ENCODE measurements around the gene UBASH3B. TPM values are rescaled to one million over a fixed set of nuclear protein-coding genes. Genes with fewer than 3 reads are reported as not detected.

The UBASH3B gene
- total RNA-seq, 4 donors from 2014 or later = 2.7 to 16.4 (median 9.7) TPM

DNA sequence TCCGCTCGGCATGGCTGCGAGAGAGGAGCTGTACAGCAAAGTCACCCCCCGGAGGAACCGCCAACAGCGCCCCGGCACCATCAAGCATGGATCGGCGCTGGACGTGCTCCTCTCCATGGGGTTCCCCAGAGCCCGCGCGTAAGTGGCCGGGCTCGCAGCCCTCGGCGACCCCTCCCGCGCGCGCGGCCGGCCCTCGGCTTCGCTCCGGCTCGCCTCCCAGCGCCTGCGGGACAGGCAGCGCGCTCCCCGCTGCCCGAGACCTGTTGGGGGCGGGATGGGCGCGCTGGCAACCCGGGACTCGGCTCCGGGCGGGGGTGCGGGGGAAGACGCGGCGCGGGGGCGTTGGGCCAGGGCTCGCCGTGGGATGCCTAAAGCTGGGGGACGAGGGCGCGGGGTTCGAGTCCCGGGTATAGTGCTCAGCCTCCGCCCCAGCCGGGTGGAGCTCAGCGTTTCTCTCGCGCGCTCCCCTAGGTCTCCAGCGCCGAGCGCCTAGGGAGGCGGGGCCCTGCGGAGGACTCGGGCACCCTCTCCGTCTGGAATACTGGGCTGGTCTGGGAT is 630 bp downstream of the UBASH3B start:
- H3K4me1 ChIP-seq = peaks cover 4 to 51% (median 21%) of the 10 kb centered on the region in 3 donors
- no peaks in the 10 kb centered on the region for H3K36me3 ChIP-seq
- no peak for TF ChIP-seq POLR2A (IDR thresholded peaks at IDR 0.05)
- TF ChIP-seq, protein P1, sequence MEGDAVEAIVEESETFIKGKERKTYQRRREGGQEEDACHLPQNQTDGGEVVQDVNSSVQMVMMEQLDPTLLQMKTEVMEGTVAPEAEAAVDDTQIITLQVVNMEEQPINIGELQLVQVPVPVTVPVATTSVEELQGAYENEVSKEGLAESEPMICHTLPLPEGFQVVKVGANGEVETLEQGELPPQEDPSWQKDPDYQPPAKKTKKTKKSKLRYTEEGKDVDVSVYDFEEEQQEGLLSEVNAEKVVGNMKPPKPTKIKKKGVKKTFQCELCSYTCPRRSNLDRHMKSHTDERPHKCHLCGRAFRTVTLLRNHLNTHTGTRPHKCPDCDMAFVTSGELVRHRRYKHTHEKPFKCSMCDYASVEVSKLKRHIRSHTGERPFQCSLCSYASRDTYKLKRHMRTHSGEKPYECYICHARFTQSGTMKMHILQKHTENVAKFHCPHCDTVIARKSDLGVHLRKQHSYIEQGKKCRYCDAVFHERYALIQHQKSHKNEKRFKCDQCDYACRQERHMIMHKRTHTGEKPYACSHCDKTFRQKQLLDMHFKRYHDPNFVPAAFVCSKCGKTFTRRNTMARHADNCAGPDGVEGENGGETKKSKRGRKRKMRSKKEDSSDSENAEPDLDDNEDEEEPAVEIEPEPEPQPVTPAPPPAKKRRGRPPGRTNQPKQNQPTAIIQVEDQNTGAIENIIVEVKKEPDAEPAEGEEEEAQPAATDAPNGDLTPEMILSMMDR (IDR thresholded peaks at IDR 0.05) = no peak
- peak overlapping the region; percentile 74 to 91 (median 82) for H3K4me3 ChIP-seq
- intact Hi-C loops (cut with DNase I) = no loop called here
- no peaks in the 10 kb centered on the region for H3K9me3 ChIP-seq
- H3K27me3 ChIP-seq = peaks cover 0 to 29% (median 0%) of the 10 kb centered on the region in 4 donors
- H3K27ac ChIP-seq = peak overlapping the region; percentile 88 to 94 (median 90)
- WGBS, 2 donors = 0% methylated on average over 1 of the region's 66 CpGs; no CpG with 5 or more reads in 1 of the 2 donors
- DNase-seq = no peak

DNA sequence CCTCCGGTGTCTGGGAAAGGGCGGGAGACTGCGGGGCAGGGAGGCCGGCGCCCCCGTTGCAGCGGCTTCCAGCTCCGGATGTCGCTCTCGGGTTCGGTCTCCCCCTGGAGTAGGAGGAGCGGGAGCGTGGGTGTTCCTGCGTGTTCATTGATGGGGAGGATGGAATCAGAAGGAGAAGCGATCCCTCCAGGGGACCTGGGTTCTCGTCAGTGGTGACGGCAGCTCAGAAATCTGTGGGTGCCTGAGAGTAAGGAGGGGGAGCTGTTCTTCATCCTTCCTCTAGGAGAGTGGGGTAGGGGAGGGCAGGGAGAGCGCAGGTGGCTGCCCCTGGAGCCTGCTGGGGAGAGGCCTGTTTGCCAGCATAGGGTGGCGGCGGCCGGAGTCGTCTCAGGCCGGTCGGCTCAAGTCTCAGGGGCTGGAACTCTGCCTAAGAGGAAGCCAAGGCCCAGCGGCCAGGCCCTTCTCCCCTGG is 1.1 kb downstream of the UBASH3B start:
- Histone ChIP-seq H3K9me3 (no peaks in the 10 kb centered on the region), H3K4me1 (peaks cover 4 to 56% (median 26%) of the 10 kb centered on the region in 3 donors), H3K27ac (peak overlapping the region; percentile 88 to 94 (median 90)), H3K36me3 (no peaks in the 10 kb centered on the region), H3K27me3 (peaks cover 0 to 29% (median 0%) of the 10 kb centered on the region in 4 donors), H3K4me3 (peak overlapping the region; percentile 74 to 91 (median 82))
- no peak for DNase-seq
- WGBS, 2 donors = 3 to 13% methylated on average over 3 to 5 of the region's 25 CpGs
- intact Hi-C loops (cut with DNase I) = no loop called here
- TF ChIP-seq POLR2A (IDR thresholded peaks at IDR 0.05) = no peak
- TF ChIP-seq, protein P1 (IDR thresholded peaks at IDR 0.05) = peak in 1 of 6 experiments; percentile 24

DNA sequence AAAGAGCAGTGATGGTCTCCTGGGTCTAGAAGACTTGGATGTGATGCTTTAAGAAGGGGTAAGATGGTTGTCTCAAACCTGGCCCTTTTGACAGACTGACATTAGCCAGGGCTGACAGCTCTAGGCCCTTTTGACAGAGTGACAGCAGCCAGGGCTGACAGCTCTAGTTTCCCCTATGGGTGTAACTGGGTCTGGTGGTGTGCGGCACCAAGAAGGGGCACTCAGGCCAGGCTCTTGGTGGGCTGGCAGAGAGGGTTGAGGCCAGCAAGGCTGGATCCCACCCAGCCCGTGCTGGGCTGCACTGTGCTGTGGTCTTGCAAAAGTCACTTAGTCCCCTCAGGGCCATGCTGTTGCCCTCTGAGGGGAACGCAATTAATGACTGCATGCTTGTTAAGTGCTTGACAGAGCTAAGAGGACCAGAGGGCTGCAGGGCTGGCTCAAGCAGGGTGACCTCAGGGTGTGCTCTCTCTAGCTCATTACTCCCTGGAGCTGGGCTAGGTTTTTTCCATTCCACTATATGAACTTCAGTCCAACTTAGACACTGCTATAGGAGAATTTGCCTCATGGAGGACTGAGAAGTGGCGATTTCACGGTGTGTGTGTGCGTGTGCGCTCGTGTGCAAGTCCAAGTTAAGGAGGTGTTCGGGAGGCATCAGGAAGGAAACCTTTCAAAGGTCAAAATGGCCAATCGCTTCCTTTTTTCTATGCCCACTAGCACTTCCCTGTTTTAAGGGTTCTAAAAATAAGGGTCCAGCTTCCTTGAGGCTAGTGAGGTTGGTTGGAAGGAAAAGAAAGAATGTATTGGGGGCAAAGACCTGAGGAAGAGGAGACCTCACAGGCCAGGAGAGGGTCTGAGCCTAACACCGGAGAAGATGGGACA is 4.4 kb downstream of the UBASH3B start:
- Histone ChIP-seq H3K27ac (no peak overlapping the region), H3K4me1 (peaks cover 4 to 41% (median 21%) of the 10 kb centered on the region in 3 donors), H3K9me3 (no peaks in the 10 kb centered on the region), H3K4me3 (no peak overlapping the region), H3K27me3 (no peaks in the 10 kb centered on the region), H3K36me3 (no peaks in the 10 kb centered on the region)
- TF ChIP-seq POLR2A (IDR thresholded peaks at IDR 0.05) = no peak
- TF ChIP-seq, protein P1 (IDR thresholded peaks at IDR 0.05) = no peak
- 86 to 87% methylated on average over 7 to 8 of the region's 11 CpGs for WGBS, 2 donors
- intact Hi-C loops (cut with DNase I) = no loop called here
- DNase-seq = no peak

DNA sequence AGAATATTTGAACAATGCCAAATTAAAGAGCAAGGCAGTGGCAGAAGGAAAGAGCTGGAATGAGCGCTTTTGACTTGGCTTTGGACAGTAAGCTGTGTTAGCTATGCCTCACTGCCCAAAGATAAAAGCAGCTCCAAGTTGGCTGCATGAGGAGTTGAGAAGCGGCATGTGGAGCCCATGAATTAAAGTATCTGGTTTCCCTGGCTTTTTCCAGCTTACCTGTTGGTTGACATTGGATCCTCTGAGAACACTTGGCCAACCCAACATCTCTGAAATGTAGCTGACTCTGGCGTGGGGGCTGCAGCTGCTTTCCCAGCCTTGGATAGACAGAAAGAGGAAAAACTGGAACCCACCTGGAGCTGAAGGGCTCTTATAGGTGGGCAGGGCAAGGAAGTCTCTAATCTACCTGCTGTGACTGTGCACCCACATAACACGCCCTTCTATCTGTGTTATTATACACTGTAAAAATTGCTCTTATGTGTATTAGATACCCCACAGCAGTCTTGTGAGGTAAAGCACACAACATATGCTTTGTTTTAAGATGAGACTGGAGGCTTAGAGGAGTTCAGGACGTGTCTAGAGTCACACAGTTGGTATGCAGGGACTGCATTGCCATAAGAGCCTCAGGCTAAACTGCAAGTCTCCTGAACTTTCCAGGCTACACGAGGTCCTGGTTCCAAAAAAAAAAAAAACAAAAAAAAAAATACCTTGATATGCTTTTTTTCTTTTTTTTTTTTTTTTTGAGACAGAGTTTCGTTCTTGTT is 5.8 kb downstream of the UBASH3B start:
- Histone ChIP-seq H3K4me3 (no peak overlapping the region), H3K9me3 (no peaks in the 10 kb centered on the region), H3K27ac (no peak overlapping the region), H3K27me3 (no peaks in the 10 kb centered on the region), H3K4me1 (peaks cover 4 to 33% (median 16%) of the 10 kb centered on the region in 3 donors), H3K36me3 (no peaks in the 10 kb centered on the region)
- DNase-seq = no peak
- 35 to 55% methylated on average over 7 of the region's 7 CpGs for WGBS, 2 donors
- TF ChIP-seq, protein P1 (IDR thresholded peaks at IDR 0.05) = no peak
- no peak for TF ChIP-seq POLR2A (IDR thresholded peaks at IDR 0.05)
- intact Hi-C loops (cut with DNase I) = no loop called here
